GM19397 (cell line): ENCODE data around the gene PPARD.
"Not testable (repeated sequence)": the region's sequence is repeated elsewhere in the genome, so short reads cannot be mapped to it uniquely, and the experiment has no call there.

ENCODE experiments used
- ATAC-seq: cut with Tn5 transposase; IDR thresholded peaks from one replicate; pipeline ENCODE4 v1.9.1; 2021; ENCODE audit warnings: mild to moderate bottlenecking, moderate library complexity; ENCODE audit not compliant: unreplicated experiment

PPARD gene

GRCh38 chr6:35378261-35378660, 35.9 kb downstream of the PPARD start:
- ATAC-seq = no peak

- ATAC-seq = no peak
These were observed 38.8 kb downstream of the PPARD start for GRCh38 chr6:35381132-35381531.

- no peak for ATAC-seq
These were observed 39.7 kb downstream of the PPARD start for GRCh38 chr6:35382015-35382414.

- no peak for ATAC-seq
These were observed 43.3 kb downstream of the PPARD start for GRCh38 chr6:35385457-35386202.

GRCh38 chr6:35386989-35387388, 44.6 kb downstream of the PPARD start:
- no peak for ATAC-seq

- no peak for ATAC-seq
These were observed 45.7 kb downstream of the PPARD start for GRCh38 chr6:35388030-35388429.

GRCh38 chr6:35388772-35389352, 46.5 kb downstream of the PPARD start:
- no peak for ATAC-seq

- ATAC-seq = not testable (repeated sequence)
These were observed 47.0 kb downstream of the PPARD start for GRCh38 chr6:35389386-35389785.

- no peak for ATAC-seq
These were observed 49.0 kb downstream of the PPARD start for GRCh38 chr6:35391240-35391968.

- no peak for ATAC-seq
These were observed 49.8 kb downstream of the PPARD start for GRCh38 chr6:35392111-35392702.

GRCh38 chr6:35392773-35393672, 50.7 kb downstream of the PPARD start:
- ATAC-seq = no peak

GRCh38 chr6:35396991-35397390, 54.6 kb downstream of the PPARD start:
- ATAC-seq = no peak

GRCh38 chr6:35397806-35398418, 55.6 kb downstream of the PPARD start:
- no peak for ATAC-seq

- no peak for ATAC-seq
These were observed 56.2 kb downstream of the PPARD start for GRCh38 chr6:35398526-35398925.

GRCh38 chr6:35400111-35400510, 57.8 kb downstream of the PPARD start:
- ATAC-seq = no peak

GRCh38 chr6:35400901-35401311, 58.5 kb downstream of the PPARD start:
- ATAC-seq = no peak

- no peak for ATAC-seq
These were observed 59.2 kb downstream of the PPARD start for GRCh38 chr6:35401514-35401913.

- ATAC-seq = no peak
These were observed 59.9 kb downstream of the PPARD start for GRCh38 chr6:35402136-35402855.

- no peak for ATAC-seq
These were observed 60.5 kb downstream of the PPARD start for GRCh38 chr6:35402856-35403191.
